Measurements from ENCODE around the gene TMEM121. TPM values are rescaled to one million over a fixed set of nuclear protein-coding genes. Genes with fewer than 3 reads are reported as not detected.

The TMEM121 gene
- total and polyA plus RNA-seq, 2 of the 8 experiments (the other 6 are each of a cell fraction or from before 2014, with no cell fraction given): 1.9 TPM; not detected in 1

- Histone ChIP-seq H3K4ac (replicated peaks; ENCODE audit: insufficient read length, low read depth, low read length) (no peak overlapping the region), H4K5ac (ENCODE audit: insufficient read length, low read depth, low read length) (no peak overlapping the region), H3K79me1 (ENCODE audit: low read depth, low read length) (no peaks in the 10 kb centered on the region), H3K79me2 (ENCODE audit: control insufficient read depth in 1 of 2, insufficient read depth in 2 of 2, low read length in 2 of 2) (no peaks in the 10 kb centered on the region), H3K56ac (replicated peaks; ENCODE audit: insufficient read length, low read depth, low read length) (no peak overlapping the region), H4K20me1 (replicated peaks in 1 of 2; ENCODE audit: control insufficient read depth in 1 of 2, insufficient read depth in 2 of 2, low read length in 2 of 2) (peaks cover 0 to 9% of the 10 kb centered on the region in 2 experiments), H2BK5ac (ENCODE audit: low read depth, low read length) (no peak overlapping the region), H3K36me3 (ENCODE audit: control insufficient read depth in 2 of 4, insufficient read depth in 4 of 4, low read length in 3 of 4) (no peaks in the 10 kb centered on the region; a peak in 2 of 8 replicates), H3K9ac (replicated peaks in 1 of 4; ENCODE audit: extremely low read depth in 1 of 4, low read depth in 3 of 4, low read length in 3 of 4) (no peak overlapping the region), H3K4me1 (replicated peaks in 1 of 4; ENCODE audit: control insufficient read depth in 3 of 4, insufficient read depth in 4 of 4, low read length in 3 of 4) (peaks cover 0 to 6% (median 1%) of the 10 kb centered on the region in 4 experiments; a peak in 4 of 7 replicates), H2BK15ac (ENCODE audit: low read length) (no peak overlapping the region), H3K27me3 (replicated peaks in 1 of 4; ENCODE audit: control insufficient read depth in 3 of 4, extremely low read depth in 1 of 4, insufficient read depth in 3 of 4, low read length in 3 of 4) (peaks cover 0 to 1% (median 0%) of the 10 kb centered on the region in 4 experiments; a peak in 3 of 7 replicates), H2BK20ac (ENCODE audit: low read length) (no peak overlapping the region), H2BK12ac (ENCODE audit: low read depth, low read length) (no peak overlapping the region), H3K18ac (ENCODE audit: extremely low read depth, low read length) (no peak overlapping the region), H4K8ac (ENCODE audit: extremely low read depth, insufficient read depth, low read length) (no peak overlapping the region; the same call in 1 of the 2 replicates), H3K4me2 (ENCODE audit: insufficient read depth in 1 of 2, low read depth in 2 of 2, low read length in 2 of 2) (no peak overlapping the region), H3K27ac (ENCODE audit: low read depth, low read length) (no peak overlapping the region), H2BK120ac (replicated peaks; ENCODE audit: low read depth, low read length) (no peak overlapping the region), H2AK5ac (ENCODE audit: low read depth, low read length) (no peak overlapping the region), H3K23ac (ENCODE audit: insufficient read length) (no peak overlapping the region), H3K9me3 (ENCODE audit: insufficient read depth in 2 of 2, low read depth in 1 of 2, low read length in 1 of 2) (no peaks in the 10 kb centered on the region), H3K14ac (ENCODE audit: insufficient read length) (no peak overlapping the region), H2AFZ (ENCODE audit: low read length) (no peak overlapping the region), H4K91ac (replicated peaks; ENCODE audit: insufficient read length, low read length) (no peak overlapping the region), H3K23me2 (ENCODE audit: low read depth, low read length) (peaks cover 5% of the 10 kb centered on the region; the same call in 1 of the 2 replicates), H3K4me3 (ENCODE audit: extremely low read depth in 1 of 4, insufficient read depth in 2 of 4, low read depth in 3 of 4, low read length in 4 of 4) (no peak overlapping the region)
- WGBS, 2 experiments (ENCODE audit: extremely low coverage in 1 of 2, insufficient coverage in 1 of 2, insufficient read length in 1 of 2, insufficient replicate concordance in 2 of 2, low coverage in 1 of 2, low lambda C conversion rate in 2 of 2, missing lambda C conversion rate in 1 of 2): 81% methylated on average over 11 of the region's 16 CpGs; no CpG with 5 or more reads in 1 of the 2 experiments
- ChIA-PET CTCF (ENCODE audit: partially characterized antibody) (no interaction called here), POLR2A (ENCODE audit: partially characterized antibody) (interaction anchor here (1.2 kb wide), 1 partner anchor 10 kb away, joined by 3 read pairs; no protein-coding TSS in a partner anchor)
- no peak for FAIRE-seq
- DNase-seq (ENCODE audit: low read depth in 1 of 2, low spot score in 2 of 2): no peak
- TF ChIP-seq SRF (IDR thresholded peaks at IDR 0.05; ENCODE audit: low read depth, low read length): no peak
- no peak for TF ChIP-seq YY1 (IDR thresholded peaks at IDR 0.05; ENCODE audit: low read depth, low read length)
- TF ChIP-seq BCL11A (IDR thresholded peaks at IDR 0.05; ENCODE audit: low read depth in 2 of 2, low read length in 2 of 2): no peak
- no peak for TF ChIP-seq CTCF (IDR thresholded peaks at IDR 0.05; ENCODE audit: control extremely low read depth in 1 of 3, insufficient read depth in 1 of 3, low read depth in 1 of 3, low read length in 3 of 3)
- TF ChIP-seq NRF1 (IDR thresholded peaks at IDR 0.05; ENCODE audit: low read depth, low read length): no peak
Measured at GRCh38 chr14:105493921-105494605, 32.3 kb upstream of the TMEM121 start.

Data from H1 (cell line).